Neutrophil (primary cell): ENCODE results near the gene COL26A1.

Source experiments
- H3K27ac ChIP-seq: fragments of 200-600 bp; sonication (generic); 2 replicates; pipeline ENCODE4 v1.5.1; 2016; ENCODE audit warnings: mild to moderate bottlenecking, moderate library complexity
- H3K27me3 ChIP-seq: fragments of 200-600 bp; sonication (generic); 2 replicates; pipeline ENCODE4 v1.6.0; 2016; ENCODE audit warnings: mild to moderate bottlenecking
- H3K36me3 ChIP-seq: fragments of 200-600 bp; sonication (generic); 2 replicates; pipeline ENCODE4 v1.5.1; 2017
- H3K4me1 ChIP-seq, 2 experiments: fragments of 200-600 bp in 1 of 2; sonication (generic) in 1 of 2; 1 replicate in 1 of 2; 2 replicates in 1 of 2; pipeline versions ENCODE4 v1.5.1 to v1.6.1; 2013 to 2016; ENCODE audit warnings: low read depth in 1 of 2, low read length in 1 of 2, mild to moderate bottlenecking in 1 of 2, moderate library complexity in 1 of 2; ENCODE audit not compliant: control insufficient read depth in 1 of 2, insufficient read depth in 1 of 2
- H3K4me3 ChIP-seq, 2 experiments: fragments of 200-600 bp in 1 of 2; sonication (generic) in 1 of 2; 1 replicate in 1 of 2; 2 replicates in 1 of 2; pipeline ENCODE4 v1.5.1; 2013 to 2016; ENCODE audit warnings: low read depth in 1 of 2, low read length in 1 of 2, mild to moderate bottlenecking in 1 of 2, moderate library complexity in 1 of 2
- H3K9me3 ChIP-seq: fragments of 200-600 bp; sonication (generic); 2 replicates; pipeline ENCODE4 v1.5.1; 2016
- TF ChIP-seq, protein P1 (sequence below): fragments of 200-600 bp; sonication (generic); IDR thresholded peaks from 2 replicates; pipeline ENCODE4 v1.5.1; 2016; ENCODE audit warnings: antibody characterized with exemption

COL26A1 gene

DNA sequence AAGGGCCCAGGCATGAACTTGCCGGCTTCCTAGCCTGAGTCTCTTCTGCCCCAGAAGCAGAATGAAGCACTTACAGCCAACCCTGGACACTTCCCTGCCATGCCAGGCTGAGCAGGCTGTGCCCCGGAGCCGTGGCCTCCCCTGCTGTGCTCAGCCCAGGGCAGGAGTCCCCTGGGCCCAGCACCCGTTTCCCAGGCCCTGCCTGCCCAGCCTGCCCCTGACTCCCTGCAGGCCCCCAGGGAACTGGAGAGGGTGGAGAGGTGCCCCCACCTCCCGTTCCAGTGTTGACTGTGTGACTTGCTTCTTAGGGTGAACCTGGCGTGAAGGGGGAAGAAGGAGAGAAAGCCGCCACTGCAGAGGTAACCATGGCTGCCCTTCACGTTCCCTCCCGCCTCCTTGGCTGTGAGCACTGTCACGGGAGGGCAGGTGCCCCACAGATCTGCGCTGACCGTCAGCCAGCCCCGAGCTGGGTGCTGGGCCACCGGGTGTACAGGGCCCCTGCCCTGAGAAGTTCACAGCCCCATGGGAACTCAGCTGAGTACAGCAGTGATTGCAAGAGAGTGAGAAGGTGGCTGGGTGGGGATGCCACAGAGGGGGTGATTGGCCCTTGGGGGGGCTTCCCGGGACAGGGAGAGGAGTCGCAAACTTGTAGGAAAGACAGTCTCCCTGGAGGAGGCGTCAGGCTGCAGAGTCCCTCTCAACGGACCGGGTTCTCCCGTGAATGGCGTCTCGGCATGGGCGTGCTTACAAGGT is 190.5 kb downstream of the COL26A1 start:
- H3K9me3 ChIP-seq, result no peaks in the 10 kb centered on the region
- TF ChIP-seq, protein P1, sequence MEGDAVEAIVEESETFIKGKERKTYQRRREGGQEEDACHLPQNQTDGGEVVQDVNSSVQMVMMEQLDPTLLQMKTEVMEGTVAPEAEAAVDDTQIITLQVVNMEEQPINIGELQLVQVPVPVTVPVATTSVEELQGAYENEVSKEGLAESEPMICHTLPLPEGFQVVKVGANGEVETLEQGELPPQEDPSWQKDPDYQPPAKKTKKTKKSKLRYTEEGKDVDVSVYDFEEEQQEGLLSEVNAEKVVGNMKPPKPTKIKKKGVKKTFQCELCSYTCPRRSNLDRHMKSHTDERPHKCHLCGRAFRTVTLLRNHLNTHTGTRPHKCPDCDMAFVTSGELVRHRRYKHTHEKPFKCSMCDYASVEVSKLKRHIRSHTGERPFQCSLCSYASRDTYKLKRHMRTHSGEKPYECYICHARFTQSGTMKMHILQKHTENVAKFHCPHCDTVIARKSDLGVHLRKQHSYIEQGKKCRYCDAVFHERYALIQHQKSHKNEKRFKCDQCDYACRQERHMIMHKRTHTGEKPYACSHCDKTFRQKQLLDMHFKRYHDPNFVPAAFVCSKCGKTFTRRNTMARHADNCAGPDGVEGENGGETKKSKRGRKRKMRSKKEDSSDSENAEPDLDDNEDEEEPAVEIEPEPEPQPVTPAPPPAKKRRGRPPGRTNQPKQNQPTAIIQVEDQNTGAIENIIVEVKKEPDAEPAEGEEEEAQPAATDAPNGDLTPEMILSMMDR, result no peak
- no peak overlapping the region for H3K27ac ChIP-seq
- no peaks in the 10 kb centered on the region for H3K36me3 ChIP-seq
- no peak overlapping the region for H3K4me3 ChIP-seq
- no peaks in the 10 kb centered on the region for H3K4me1 ChIP-seq
- no peaks in the 10 kb centered on the region for H3K27me3 ChIP-seq

DNA sequence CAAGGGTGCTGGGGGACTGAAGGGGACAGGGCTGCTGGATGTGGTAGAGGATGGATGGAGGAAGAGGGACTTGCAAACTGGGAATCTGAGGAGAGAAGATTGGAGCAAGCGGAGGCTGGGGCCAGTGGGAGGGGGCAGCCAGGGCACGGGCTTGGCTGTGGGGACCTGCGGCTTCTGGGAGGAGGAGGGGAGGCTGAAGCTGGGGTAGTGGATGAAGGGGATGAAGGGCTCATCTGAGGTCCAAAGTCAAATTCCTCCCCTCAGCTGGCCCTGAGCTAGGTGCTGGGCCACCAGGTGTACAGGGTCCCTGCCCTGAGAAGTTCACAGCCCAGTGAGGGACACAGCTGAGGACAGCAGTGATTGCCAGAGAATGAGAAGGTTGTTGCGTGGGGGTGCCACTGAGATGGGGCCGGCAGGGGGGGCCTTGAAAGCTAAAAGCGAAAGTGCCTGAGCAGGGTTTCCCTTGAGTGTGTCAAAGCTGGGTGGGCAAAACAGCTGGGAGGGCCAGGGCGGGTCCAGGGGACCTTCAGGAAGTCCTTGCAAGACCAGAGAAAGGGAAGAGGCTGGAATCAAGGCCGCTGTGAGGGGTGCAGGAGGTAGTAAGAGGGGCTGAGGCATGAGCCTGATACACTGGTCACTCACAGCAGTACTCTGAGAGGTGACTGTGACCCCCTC is 191.2 kb downstream of the COL26A1 start:
- H3K27ac ChIP-seq, result no peak overlapping the region
- TF ChIP-seq, protein P1, result no peak
- no peaks in the 10 kb centered on the region for H3K36me3 ChIP-seq
- H3K9me3 ChIP-seq, result no peaks in the 10 kb centered on the region
- no peaks in the 10 kb centered on the region for H3K27me3 ChIP-seq
- H3K4me1 ChIP-seq, result no peaks in the 10 kb centered on the region
- H3K4me3 ChIP-seq, result no peak overlapping the region

DNA sequence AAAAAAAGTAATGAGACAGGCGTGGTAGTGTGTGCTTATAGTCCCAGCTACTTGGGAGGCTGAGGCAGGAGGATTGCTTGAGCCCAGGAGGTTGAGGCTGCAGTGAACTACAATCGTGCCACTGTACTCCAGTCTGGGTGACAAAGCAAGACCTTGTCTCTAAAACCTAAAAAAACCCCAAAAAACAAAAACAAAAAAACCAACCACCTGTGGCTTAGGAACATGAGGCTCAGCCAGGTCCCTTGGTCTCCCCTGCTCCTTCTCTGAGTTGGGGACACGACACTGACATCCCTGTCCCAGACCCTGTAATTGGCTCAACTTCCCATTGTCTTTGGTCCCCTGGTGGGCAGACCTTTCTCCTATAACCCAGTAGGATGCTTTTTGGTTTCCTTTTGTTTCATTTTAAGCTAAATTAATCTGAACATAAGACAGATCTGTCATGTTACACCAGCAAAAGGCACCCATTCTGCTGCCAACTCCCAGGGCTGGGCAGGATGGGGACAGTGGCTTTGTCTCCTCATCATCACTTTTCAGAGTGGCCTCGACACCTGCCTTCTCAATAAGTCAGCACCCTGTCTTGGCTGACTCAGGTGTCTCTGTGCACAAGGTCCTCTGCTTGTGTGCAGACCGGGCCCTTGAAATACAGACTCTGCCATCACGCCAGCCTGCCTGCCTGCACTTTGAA is 192.1 kb downstream of the COL26A1 start:
- Histone ChIP-seq H3K27ac (no peak overlapping the region), H3K4me3 (no peak overlapping the region), H3K36me3 (no peaks in the 10 kb centered on the region), H3K9me3 (no peaks in the 10 kb centered on the region), H3K4me1 (no peaks in the 10 kb centered on the region), H3K27me3 (no peaks in the 10 kb centered on the region)
- TF ChIP-seq, protein P1, result no peak

DNA sequence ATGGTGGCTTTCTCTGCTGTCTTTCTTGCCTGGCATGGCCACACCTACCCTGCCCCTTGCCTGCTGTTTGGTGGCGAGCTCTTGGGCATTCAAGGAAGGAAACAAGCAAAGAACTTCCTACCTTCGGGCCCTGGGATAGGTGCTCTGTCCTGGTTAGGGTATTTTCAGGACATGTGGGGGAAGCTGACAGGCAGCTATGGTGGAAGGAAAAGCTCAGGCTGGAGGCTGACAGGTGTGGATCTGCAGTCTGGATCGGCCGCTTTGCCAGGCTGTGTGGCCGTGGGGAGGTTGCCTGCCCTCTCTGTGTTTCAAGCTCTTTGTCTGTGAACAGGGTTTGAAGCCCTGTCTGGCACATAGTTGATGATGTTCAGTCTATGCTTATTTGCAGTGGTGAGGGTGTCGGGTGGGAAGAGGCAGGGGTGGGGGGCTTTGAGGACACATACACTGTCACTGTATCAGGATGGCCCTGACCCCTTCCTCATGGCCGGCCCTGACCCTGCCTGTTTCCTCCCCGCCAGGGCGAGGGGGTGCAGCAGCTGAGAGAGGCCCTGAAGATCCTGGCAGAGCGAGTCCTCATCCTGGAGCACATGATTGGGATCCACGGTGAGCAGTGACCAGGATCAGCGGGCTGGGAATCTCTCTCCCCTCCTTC is 192.7 kb downstream of the COL26A1 start:
- Histone ChIP-seq H3K27ac (no peak overlapping the region), H3K9me3 (no peaks in the 10 kb centered on the region), H3K36me3 (no peaks in the 10 kb centered on the region), H3K4me3 (no peak overlapping the region), H3K27me3 (no peaks in the 10 kb centered on the region), H3K4me1 (no peaks in the 10 kb centered on the region)
- TF ChIP-seq, protein P1, result no peak

DNA sequence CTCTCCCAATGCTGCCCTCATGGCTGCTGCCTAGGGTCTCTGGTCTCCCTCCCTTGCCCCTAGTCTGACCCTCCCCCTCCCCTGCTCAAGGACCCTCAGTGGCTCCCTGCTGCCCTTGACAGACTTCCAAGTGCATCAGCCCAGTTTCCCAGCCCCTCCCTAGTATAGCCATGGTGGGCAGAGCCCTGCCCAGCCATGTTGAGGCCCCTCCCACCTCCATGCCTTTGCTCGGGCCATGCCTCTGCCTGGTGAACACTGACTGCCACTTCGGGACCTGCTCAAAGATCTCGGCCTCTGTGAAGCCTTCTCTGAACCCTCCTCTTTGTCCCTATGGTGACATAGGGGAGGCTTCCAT is 193.2 kb downstream of the COL26A1 start:
- H3K36me3 ChIP-seq, result no peaks in the 10 kb centered on the region
- H3K9me3 ChIP-seq, result no peaks in the 10 kb centered on the region
- TF ChIP-seq, protein P1, result no peak
- no peak overlapping the region for H3K27ac ChIP-seq
- no peak overlapping the region for H3K4me3 ChIP-seq
- H3K27me3 ChIP-seq, result no peaks in the 10 kb centered on the region
- H3K4me1 ChIP-seq, result no peaks in the 10 kb centered on the region
